ENCODE results near the gene POLD4. TPM values are rescaled to one million over a fixed set of nuclear protein-coding genes. Genes with fewer than 3 reads are reported as not detected.
A peak's percentile ranks its signal among the peaks of the same experiment; 100 is the strongest.

The POLD4 gene
- total and polyA plus RNA-seq, 7 donors: 31.8 to 89.8 (median 72.6) TPM

DNA sequence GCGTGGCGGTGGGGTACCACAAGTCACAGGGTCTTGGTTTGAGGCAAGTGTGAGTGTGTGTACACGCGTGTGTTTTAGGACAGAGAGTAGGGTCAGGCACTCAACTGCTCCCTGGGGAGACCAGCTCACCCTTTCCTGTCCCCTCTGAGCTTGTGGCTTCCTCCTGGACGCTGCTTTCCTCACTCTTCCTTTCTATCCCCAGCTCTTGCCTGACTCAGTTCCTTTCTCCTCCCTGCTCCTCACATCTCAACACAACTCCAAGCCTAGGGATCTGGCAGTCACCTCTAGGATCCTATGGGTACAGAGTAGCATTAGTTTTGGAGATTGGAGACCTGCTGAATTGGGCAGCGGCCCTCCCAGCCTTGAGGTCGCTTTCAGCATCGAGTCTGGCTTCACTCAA, 15.9 kb upstream of the POLD4 start:
- ATAC-seq (no peak), DNase-seq (no peak)
- Histone ChIP-seq H3K4me3 (no peak overlapping the region), H3K4me1 (peaks cover 12% of the 10 kb centered on the region), H3K36me3 (ENCODE audit: insufficient read depth in 1 of 2, low read depth in 1 of 2) (no peaks in the 10 kb centered on the region), H3K27ac (no peak overlapping the region), H3K9me3 (no peaks in the 10 kb centered on the region), H3K27me3 (ENCODE audit: insufficient read depth in 3 of 3, low read length in 2 of 3) (peaks cover 0 to 46% (median 9%) of the 10 kb centered on the region in 3 donors)
- WGBS, 3 donors: 84 to 89% (median 88%) methylated on average over 8 of the region's 8 CpGs
- TF ChIP-seq, protein P1, sequence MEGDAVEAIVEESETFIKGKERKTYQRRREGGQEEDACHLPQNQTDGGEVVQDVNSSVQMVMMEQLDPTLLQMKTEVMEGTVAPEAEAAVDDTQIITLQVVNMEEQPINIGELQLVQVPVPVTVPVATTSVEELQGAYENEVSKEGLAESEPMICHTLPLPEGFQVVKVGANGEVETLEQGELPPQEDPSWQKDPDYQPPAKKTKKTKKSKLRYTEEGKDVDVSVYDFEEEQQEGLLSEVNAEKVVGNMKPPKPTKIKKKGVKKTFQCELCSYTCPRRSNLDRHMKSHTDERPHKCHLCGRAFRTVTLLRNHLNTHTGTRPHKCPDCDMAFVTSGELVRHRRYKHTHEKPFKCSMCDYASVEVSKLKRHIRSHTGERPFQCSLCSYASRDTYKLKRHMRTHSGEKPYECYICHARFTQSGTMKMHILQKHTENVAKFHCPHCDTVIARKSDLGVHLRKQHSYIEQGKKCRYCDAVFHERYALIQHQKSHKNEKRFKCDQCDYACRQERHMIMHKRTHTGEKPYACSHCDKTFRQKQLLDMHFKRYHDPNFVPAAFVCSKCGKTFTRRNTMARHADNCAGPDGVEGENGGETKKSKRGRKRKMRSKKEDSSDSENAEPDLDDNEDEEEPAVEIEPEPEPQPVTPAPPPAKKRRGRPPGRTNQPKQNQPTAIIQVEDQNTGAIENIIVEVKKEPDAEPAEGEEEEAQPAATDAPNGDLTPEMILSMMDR (IDR thresholded peaks at IDR 0.05): no peak
- intact Hi-C loops (cut with DNase I): no loop called here

DNA sequence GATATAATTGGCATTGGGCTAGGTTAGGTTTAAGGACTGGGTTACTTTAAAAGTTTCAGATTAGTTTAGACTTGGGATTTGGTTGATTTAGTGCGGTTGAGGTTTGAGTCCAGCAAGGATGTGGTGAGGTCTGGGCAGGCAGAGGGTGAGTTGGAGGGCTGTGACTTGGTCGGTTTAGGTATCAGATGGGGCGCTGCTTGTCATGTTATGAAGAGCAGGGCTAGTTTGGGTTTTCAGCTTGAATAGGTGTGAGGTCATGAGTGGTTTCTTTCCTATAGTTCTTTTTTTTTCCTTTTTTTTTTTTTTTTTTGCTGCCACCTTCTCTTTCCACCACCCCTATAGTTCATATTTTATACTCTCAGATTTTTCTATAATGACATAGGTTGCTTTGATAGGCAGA, 15.3 kb upstream of the POLD4 start:
- Histone ChIP-seq H3K27ac (no peak overlapping the region), H3K4me1 (peaks cover 5% of the 10 kb centered on the region), H3K27me3 (ENCODE audit: insufficient read depth in 3 of 3, low read length in 2 of 3) (peaks cover 0 to 39% (median 9%) of the 10 kb centered on the region in 3 donors), H3K9me3 (no peaks in the 10 kb centered on the region), H3K4me3 (no peak overlapping the region), H3K36me3 (ENCODE audit: insufficient read depth in 1 of 2, low read depth in 1 of 2) (no peaks in the 10 kb centered on the region)
- ATAC-seq (no peak), DNase-seq (no peak)
- intact Hi-C loops (cut with DNase I): no loop called here
- TF ChIP-seq, protein P1 (IDR thresholded peaks at IDR 0.05): no peak
- 70 to 93% (median 78%) methylated on average over 3 of the region's 3 CpGs for WGBS, 3 donors

DNA sequence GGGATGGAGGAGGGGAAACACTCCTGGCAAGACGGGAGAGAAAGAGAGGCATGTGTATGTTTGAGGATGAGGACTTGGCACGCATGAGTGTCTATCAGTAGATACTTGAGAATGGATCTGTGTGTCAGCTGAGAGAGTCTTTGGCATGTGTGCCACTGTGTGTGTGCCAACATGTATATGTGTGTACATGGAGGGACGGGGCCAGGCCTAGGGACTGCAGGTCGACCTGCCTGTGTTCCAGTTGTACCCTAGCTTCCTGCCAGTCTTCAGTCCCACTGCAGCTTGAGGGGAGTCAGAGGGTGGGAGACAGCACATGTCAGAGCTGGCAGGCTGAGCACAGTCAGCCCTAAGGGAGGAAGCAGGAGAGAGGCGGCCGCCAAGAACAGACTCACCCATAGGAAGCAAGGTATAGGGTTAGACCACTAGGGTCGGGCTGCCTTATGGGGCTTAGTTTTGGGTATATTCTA, 14.4 kb upstream of the POLD4 start:
- WGBS, 3 donors: 69 to 72% (median 70%) methylated on average over 7 of the region's 7 CpGs
- intact Hi-C loops (cut with DNase I): no loop called here
- Histone ChIP-seq H3K27ac (no peak overlapping the region), H3K36me3 (ENCODE audit: insufficient read depth in 1 of 2, low read depth in 1 of 2) (no peaks in the 10 kb centered on the region), H3K27me3 (ENCODE audit: insufficient read depth in 3 of 3, low read length in 2 of 3) (peaks cover 0 to 33% (median 9%) of the 10 kb centered on the region in 3 donors), H3K9me3 (no peaks in the 10 kb centered on the region), H3K4me1 (peaks cover 4% of the 10 kb centered on the region), H3K4me3 (no peak overlapping the region)
- DNase-seq (no peak), ATAC-seq (no peak)
- TF ChIP-seq, protein P1 (IDR thresholded peaks at IDR 0.05): no peak

GRCh38 chr11:67366961-67367760, 13.8 kb upstream of the POLD4 start:
- ATAC-seq (peak in 2 of 4 donors; percentile 2 to 5), DNase-seq (no peak)
- Histone ChIP-seq H3K4me1 (peaks cover 3% of the 10 kb centered on the region), H3K27ac (no peak overlapping the region), H3K27me3 (ENCODE audit: insufficient read depth in 3 of 3, low read length in 2 of 3) (peaks cover 0 to 33% (median 8%) of the 10 kb centered on the region in 3 donors), H3K36me3 (ENCODE audit: insufficient read depth in 1 of 2, low read depth in 1 of 2) (no peaks in the 10 kb centered on the region), H3K4me3 (no peak overlapping the region), H3K9me3 (no peaks in the 10 kb centered on the region)
- TF ChIP-seq, protein P1 (IDR thresholded peaks at IDR 0.05): no peak
- intact Hi-C loops (cut with DNase I): no loop called here
- WGBS, 3 donors: 52 to 56% (median 54%) methylated on average over 22 to 25 of the region's 25 CpGs
